Measurements from ENCODE around the gene MGMT.

The MGMT gene

DNA sequence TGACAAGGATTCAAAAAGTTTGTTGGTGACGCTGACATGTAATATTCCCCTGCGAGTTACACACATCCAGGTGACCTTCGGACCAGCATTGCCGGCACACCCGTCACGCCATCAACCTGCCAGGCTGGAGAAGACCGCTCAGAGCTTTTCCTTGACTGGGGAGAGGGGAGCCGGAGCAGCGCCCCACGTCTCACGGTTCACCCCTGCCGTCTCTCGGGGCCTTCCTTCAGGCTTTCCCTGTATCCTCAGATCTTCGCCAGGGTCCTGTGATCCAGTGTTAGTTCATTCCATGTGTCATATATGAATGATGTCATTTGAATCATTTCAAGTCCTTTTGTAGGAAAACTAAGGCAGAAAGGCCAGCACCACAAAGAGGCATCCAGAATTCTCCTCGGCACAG lies 127.8 kb downstream of the MGMT start:
- DNase-seq: no peak

GRCh38 chr10:129598413-129598812 lies 131.4 kb downstream of the MGMT start:
- DNase-seq: no peak

- no peak for DNase-seq
Measured at GRCh38 chr10:129599160-129599559, 132.1 kb downstream of the MGMT start.

GRCh38 chr10:129601737-129602136 lies 134.7 kb downstream of the MGMT start:
- no peak for DNase-seq

GRCh38 chr10:129602938-129603535 lies 136.0 kb downstream of the MGMT start:
- DNase-seq: no peak

- no peak for DNase-seq
Measured at GRCh38 chr10:129604333-129605032, 137.4 kb downstream of the MGMT start.

DNA sequence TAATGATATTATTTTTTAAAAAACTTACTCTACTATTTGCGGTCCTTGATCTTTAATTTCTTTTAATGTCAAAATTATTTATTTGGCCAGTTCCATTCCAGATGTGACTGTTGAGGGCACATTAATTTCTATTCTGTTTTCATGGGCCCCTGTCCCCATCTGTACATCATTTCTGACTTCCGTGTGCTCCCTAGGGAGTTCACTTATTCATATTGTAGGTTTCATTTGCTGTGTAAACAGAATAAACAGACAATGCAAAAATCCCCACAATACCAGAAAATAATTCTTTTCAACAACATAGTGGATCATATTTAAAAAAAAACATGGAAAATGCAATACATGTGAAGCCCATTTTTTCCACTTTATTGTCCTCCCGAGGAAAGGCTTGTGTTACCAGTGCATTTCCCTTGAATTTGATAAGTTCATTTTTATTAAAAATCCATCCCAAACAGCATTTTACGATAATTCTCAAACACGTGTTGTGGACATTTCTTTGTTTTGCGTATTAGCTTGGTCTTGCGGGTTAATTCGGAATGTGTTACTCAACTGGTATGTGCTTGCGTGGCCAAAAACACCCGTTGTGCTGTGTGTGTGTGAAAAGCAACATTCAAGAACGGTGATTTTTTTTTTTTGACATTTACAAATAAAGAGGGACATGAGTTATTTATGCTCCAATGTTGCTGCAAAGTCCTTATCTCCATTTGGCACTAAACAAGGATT lies 138.4 kb downstream of the MGMT start:
- DNase-seq: no peak

GRCh38 chr10:129605986-129606518 lies 139.0 kb downstream of the MGMT start:
- no peak for DNase-seq

DNA sequence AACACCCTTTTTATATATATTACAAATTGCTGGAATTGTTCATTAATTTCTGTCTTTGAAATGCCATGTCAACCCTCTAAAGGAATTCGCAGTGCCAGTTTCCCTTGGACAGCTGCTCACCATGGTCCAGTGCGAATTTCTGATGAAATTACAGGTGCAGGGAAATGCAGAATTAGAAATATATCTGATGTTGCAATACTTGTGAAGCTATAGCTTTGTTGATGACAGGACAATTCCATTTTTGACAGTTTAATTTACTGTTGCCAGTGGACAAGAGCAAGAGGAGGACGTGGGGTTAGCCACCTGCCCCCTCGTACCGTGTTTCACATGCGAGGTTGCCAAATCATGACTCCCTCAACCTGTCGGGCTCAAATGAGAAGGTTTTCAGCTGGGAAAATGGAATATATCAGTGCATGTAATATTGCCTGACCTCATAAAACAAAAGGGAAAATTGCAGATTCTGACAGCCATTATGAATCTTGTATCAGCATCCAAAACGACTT lies 140.6 kb downstream of the MGMT start:
- no peak for DNase-seq

DNA sequence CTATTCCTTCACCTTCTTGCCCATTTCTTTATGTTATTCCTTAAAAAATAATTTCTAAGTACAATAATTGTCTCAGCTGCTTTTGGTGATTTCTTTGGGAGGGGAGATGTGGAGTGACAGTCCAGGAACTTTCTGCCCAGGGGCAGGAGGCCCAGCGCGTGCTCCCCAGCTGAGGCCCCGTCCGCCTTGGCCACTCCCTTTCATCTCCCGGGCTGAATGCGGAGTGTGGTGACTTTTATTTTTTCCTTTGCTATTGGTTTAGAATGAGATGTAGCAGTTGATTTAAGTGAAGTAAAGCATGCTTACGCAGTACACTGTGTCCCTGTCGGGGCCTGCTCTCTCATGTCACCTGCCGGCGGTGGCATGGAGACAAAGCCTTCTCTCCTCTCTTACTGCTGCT lies 141.6 kb downstream of the MGMT start:
- no peak for DNase-seq

DNA sequence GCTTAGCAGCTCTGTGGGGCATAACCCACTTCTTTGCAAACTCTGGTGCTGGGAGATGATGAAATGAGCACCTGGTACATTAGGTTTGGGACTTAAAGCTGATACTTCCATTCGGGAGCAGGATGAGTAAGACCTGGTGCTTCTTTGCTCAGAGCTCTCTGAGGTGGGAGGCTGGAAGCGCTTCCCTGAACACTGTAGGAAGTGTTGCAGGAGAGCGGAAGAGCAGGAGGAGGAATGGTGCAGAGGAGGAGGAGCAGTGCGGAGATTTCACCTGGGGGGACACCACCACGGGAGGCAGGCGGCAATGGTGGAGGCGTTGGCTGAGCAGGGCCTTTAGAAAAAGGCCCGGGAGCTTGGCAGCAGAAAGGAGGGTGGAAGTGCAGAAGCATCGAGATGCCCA lies 142.5 kb downstream of the MGMT start:
- DNase-seq: no peak

DNA sequence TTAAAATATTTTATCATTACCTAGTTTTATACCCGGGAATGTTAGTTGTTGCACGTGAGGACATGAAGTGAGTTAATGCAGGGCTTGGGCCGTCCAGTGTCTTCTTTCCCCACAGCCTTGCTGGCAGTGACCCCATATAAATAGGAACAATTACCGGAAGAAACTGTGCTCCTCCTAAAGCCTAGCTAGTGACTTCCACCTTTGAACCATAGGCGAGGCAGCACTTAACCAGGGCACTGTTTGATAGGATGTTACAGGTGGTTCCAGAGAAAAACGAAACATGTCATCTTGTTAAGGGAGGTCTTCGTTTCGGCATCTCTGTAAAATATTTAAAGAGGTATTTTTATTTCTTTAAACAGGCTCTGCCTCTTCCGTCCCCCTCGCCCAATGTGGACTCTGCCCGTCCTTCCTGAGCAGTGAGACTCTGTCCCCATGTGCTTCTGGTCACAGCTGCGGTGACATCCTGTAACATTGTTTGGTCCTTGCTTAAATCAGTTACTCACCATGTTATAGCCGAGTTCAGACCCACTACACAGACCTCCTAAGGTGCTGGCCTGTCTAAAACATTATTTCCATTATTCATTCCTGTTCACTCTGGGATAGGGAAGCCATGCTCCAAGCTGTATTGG lies 145.6 kb downstream of the MGMT start:
- no peak for DNase-seq

GRCh38 chr10:129613377-129613980 lies 146.4 kb downstream of the MGMT start:
- no peak for DNase-seq

GRCh38 chr10:129614341-129614740 lies 147.3 kb downstream of the MGMT start:
- no peak for DNase-seq

DNA sequence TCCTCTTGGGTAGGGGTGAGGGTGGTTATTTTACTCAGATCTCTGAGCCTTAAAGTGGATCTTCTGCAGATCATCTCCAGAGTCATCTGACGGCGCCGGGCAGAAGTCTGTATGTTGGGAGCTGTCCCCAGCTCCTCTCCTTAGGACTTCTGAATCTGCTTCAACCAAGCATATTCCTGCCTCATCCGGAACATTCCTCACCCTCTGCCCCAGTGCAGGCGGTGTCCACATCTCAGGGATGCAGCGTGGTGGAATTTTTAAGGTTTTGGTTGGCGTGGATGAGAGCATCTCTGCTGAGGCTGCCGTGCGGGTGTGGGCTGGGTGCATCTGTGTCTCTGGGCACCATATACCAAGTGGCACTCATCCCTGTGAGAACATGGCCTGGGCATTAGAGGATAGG lies 148.3 kb downstream of the MGMT start:
- no peak for DNase-seq

DNA sequence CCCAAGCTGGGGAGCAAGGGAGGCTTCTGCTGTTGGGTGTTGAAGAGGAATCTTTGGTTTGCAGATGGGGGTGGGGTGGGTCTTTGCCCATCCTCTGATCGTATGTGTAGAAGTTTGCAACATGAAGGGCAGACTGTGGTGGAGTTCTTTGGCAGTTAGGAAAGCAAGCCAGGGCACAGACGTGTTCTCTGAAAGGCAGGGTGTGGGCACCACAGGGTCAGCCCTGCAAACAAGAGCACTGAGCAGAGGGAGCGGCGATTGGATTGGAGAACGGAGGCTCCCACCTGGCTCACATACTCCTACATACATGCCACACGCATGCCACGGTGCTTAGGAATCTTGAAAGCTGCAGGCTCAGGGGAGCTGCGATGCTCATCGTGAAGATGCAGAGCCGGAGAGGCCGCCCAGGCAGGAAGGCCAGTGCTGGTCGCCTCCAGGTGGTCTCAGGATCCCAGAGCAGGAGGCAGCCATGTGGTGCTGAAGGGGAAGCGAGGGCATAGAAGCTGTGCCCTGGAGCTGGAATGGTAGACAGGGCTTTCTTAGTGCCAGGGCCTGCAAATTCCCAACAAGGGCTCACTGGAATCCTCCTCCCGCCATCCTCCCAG lies 149.0 kb downstream of the MGMT start:
- no peak for DNase-seq

DNA sequence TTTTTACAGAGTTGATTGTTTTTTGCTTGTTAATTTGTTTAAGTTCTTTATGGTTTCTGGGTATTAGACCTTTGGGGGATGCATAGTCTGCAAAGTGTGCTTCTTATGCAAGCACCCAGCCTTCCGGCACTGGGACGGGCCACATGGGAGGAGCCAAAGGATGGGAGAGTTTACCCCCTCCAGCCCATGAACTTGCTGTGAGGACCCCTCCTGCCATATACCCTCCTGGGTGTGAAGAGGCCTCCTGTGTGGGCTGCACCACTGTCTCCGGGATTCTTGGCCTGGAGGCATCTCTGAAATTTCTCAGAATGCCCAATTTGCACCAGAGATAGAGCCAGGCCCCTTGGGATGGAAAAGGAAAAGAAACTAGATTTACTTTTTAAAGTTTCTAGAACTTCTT lies 150.7 kb downstream of the MGMT start:
- no peak for DNase-seq

DNA sequence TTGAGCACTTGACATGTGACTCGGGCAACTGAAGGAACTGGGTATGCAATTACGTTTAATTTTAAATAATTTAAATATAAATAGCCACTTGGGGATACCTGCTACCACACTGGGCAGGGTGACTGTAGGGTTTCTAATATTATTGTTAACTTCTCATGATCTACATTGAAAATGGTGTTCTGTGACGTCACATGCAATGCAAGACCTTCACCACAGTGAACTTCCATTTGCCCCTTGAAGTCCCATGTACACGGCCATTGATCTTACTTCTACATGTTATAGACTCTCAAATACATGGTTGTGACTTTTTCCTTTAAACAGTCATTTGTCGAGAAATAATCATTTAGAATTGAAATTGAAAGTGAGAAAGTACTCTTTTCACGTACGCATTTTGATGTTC lies 154.0 kb downstream of the MGMT start:
- DNase-seq: no peak

- DNase-seq: no peak
Measured at GRCh38 chr10:129621693-129622092, 154.7 kb downstream of the MGMT start.

DNA sequence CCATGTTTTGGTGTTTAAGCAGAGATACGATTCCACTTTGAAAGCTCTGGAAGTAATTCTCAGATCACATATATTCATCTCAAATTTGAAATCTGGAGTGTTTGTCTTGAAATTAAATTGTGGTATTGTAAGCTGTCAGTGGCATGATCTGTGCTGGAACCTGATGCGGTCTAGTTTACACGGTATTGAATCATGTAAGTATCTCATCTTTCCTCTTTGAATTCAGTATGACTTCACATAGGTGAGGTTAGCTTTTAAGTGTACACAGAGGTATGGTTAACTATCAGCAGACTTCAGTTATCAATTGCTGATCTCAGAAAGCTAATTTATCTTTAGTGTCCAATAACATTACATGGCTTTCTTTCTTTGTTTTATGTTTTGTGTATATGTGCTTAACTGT lies 155.2 kb downstream of the MGMT start:
- DNase-seq: no peak

GRCh38 chr10:129622736-129623135 lies 155.7 kb downstream of the MGMT start:
- DNase-seq: no peak

- no peak for DNase-seq
Measured at GRCh38 chr10:129624526-129624925, 157.5 kb downstream of the MGMT start.

All from T1000 (cell line).